SU-DHL-6 (cell line): ENCODE measurements around the gene DNAJC27.

Experiments used
- EZH2phosphoT487 ChIP-seq: fragments of 200-600 bp; sonication (generic), shearing (Covaris generic); conservative IDR thresholded peaks from 2 replicates; pipeline ENCODE4 v1.6.1; 2018; ENCODE audit warnings: mild to moderate bottlenecking, antibody characterized with exemption, low read length, moderate library complexity, mixed read lengths
- TF ChIP-seq, protein P1 (sequence below): fragments of 200-600 bp; sonication (generic); IDR thresholded peaks from one replicate; pipeline ENCODE4 v1.5.1; 2017; ENCODE audit warnings: antibody characterized with exemption, mild to moderate bottlenecking, low read length, moderate library complexity; ENCODE audit not compliant: insufficient read depth, poor library complexity, severe bottlenecking

DNA sequence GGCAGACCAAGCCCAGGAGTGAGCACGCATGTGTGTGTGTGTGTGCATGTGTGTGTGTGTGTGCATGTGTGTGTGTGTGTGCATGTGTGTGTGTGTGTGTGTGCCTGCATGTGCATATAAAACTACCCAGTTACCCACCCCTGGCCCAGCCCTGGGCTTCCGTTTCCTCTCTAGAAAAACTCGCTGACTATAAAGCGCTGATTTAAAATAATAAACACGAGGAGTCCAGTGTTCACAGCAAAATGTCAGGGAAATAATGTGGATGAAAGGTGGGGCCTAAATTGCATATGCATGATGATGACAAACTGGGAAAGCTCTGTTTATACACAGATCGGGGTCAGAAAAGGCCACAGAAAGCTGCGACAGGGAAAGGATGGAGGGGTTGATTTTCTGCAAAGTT, 59.2 kb downstream of the DNAJC27 start:
- TF ChIP-seq, protein P1, sequence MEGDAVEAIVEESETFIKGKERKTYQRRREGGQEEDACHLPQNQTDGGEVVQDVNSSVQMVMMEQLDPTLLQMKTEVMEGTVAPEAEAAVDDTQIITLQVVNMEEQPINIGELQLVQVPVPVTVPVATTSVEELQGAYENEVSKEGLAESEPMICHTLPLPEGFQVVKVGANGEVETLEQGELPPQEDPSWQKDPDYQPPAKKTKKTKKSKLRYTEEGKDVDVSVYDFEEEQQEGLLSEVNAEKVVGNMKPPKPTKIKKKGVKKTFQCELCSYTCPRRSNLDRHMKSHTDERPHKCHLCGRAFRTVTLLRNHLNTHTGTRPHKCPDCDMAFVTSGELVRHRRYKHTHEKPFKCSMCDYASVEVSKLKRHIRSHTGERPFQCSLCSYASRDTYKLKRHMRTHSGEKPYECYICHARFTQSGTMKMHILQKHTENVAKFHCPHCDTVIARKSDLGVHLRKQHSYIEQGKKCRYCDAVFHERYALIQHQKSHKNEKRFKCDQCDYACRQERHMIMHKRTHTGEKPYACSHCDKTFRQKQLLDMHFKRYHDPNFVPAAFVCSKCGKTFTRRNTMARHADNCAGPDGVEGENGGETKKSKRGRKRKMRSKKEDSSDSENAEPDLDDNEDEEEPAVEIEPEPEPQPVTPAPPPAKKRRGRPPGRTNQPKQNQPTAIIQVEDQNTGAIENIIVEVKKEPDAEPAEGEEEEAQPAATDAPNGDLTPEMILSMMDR, result no peak
- no peak for TF ChIP-seq EZH2phosphoT487
